ENCODE measurements around the gene CAB39.

CAB39 gene

GRCh38 chr2:230863442-230864121, 150.9 kb downstream of the CAB39 start:
- no peak for DNase-seq (ENCODE audit: low spot score)

- no peak for DNase-seq (ENCODE audit: low spot score)
Observed at GRCh38 chr2:230864122-230864604, 151.5 kb downstream of the CAB39 start.

- peak; percentile 95 for DNase-seq (ENCODE audit: low spot score)
Observed at GRCh38 chr2:230864605-230865306, 152.1 kb downstream of the CAB39 start, which contains the start of gene ITM2C. ITM2C (plus strand) TSS chr2:230864942; CDS start chr2:230865026, 84 bp downstream.

- no peak for DNase-seq (ENCODE audit: low spot score)
Observed at GRCh38 chr2:230865307-230865765, 152.7 kb downstream of the CAB39 start.

GRCh38 chr2:230865766-230866755, 153.4 kb downstream of the CAB39 start:
- peak; percentile 56 for DNase-seq (ENCODE audit: low spot score)

- DNase-seq (ENCODE audit: low spot score): peak; percentile 37
Observed at GRCh38 chr2:230866756-230867523, 154.3 kb downstream of the CAB39 start.

GRCh38 chr2:230868161-230868946, 155.7 kb downstream of the CAB39 start:
- no peak for DNase-seq (ENCODE audit: low spot score)

GRCh38 chr2:230868947-230869913, 156.6 kb downstream of the CAB39 start:
- DNase-seq (ENCODE audit: low spot score): no peak

- DNase-seq (ENCODE audit: low spot score): no peak
Observed at GRCh38 chr2:230869914-230870543, 157.4 kb downstream of the CAB39 start.
